GM19238 (cell line): ENCODE measurements around the gene ATG9B.
A peak's percentile ranks its signal among the peaks of the same experiment; 100 is the strongest.
"Not testable (repeated sequence)": the region's sequence is repeated elsewhere in the genome, so short reads cannot be mapped to it uniquely, and the experiment has no call there.

ENCODE experiments used
- DNase-seq: peaks from one replicate; pipeline ENCODE4 v3.0.0; 2011; ENCODE audit warnings: low spot score; ENCODE audit not compliant: insufficient read length

Gene ATG9B

GRCh38 chr7:151059367-151060112 is 35.2 kb upstream of the ATG9B start, which contains the start of gene SLC4A2:
Gene SLC4A2 (plus strand): TSS chr7:151059589. CDS start chr7:151061988, 2,399 bp downstream.
- DNase-seq, result peak; percentile 96

GRCh38 chr7:151058781-151059366 is 34.6 kb upstream of the ATG9B start:
- DNase-seq, result no peak

- peak; percentile 100 for DNase-seq
These were observed 33.9 kb upstream of the ATG9B start for GRCh38 chr7:151057989-151058780.

GRCh38 chr7:151057506-151057988 is 33.3 kb upstream of the ATG9B start, which contains the start of gene CDK5:
Gene CDK5 (minus strand): TSS chr7:151057897. CDS start chr7:151057848, 49 bp downstream.
- DNase-seq, result no peak

GRCh38 chr7:151056666-151057505 is 32.6 kb upstream of the ATG9B start:
- DNase-seq, result no peak

- DNase-seq, result no peak
These were observed 32.0 kb upstream of the ATG9B start for GRCh38 chr7:151056283-151056665.

- DNase-seq, result no peak
These were observed 29.5 kb upstream of the ATG9B start for GRCh38 chr7:151053751-151054150.

- no peak for DNase-seq
These were observed 28.8 kb upstream of the ATG9B start for GRCh38 chr7:151053096-151053495.

- no peak for DNase-seq
These were observed 26.8 kb upstream of the ATG9B start for GRCh38 chr7:151051108-151051507.

GRCh38 chr7:151048911-151049463 is 24.7 kb upstream of the ATG9B start:
- DNase-seq, result no peak

GRCh38 chr7:151047976-151048815 is 23.9 kb upstream of the ATG9B start, which contains the start of gene ASIC3:
Gene ASIC3 (plus strand): TSS chr7:151048531. CDS start chr7:151048886, 355 bp downstream.
- DNase-seq, result no peak

GRCh38 chr7:151046603-151047573 is 22.6 kb upstream of the ATG9B start:
- DNase-seq, result no peak

GRCh38 chr7:151045967-151046366 is 21.7 kb upstream of the ATG9B start:
- DNase-seq, result no peak

- DNase-seq, result no peak
These were observed 21.0 kb upstream of the ATG9B start for GRCh38 chr7:151045262-151045661.

- DNase-seq, result no peak
These were observed 19.7 kb upstream of the ATG9B start for GRCh38 chr7:151043959-151044358.

- DNase-seq, result not testable (repeated sequence)
These were observed 19.2 kb upstream of the ATG9B start for GRCh38 chr7:151043449-151043848.

- no peak for DNase-seq
These were observed 16.5 kb upstream of the ATG9B start for GRCh38 chr7:151040616-151041375.
